GM13976 (cell line): ENCODE data around the gene FICD.

Experiments
- DNase-seq: peaks from one replicate; pipeline ENCODE4 v3.0.0; 2012; ENCODE audit warnings: low spot score
- CTCF ChIP-seq: IDR thresholded peaks from 2 replicates; pipeline ENCODE4 v1.5.1; 2012; ENCODE audit warnings: borderline replicate concordance, mild to moderate bottlenecking; ENCODE audit not compliant: insufficient read depth; ENCODE audit errors: extremely low read depth, missing control alignments, control extremely low read depth
- in situ Hi-C: fragments of 300-500 bp; cut with MboI; formaldehyde crosslinking; loops from one replicate; pipeline ENCODE4 v1.12.0; 2022; ENCODE audit warnings: low sequenced_read_pairs, mixed read lengths, inconsistent platforms; ENCODE audit not compliant: unreplicated experiment

FICD gene

GRCh38 chr12:108561852-108562347 lies 46.8 kb downstream of the FICD start:
- in situ Hi-C loops, result loop anchor here (10.0 to 25.0 kb wide), 2 partner anchors 243 to 525 kb away; partner anchors contain the start of genes ALKBH2 and UNG
- no peak for TF ChIP-seq CTCF
- no peak for DNase-seq

DNA sequence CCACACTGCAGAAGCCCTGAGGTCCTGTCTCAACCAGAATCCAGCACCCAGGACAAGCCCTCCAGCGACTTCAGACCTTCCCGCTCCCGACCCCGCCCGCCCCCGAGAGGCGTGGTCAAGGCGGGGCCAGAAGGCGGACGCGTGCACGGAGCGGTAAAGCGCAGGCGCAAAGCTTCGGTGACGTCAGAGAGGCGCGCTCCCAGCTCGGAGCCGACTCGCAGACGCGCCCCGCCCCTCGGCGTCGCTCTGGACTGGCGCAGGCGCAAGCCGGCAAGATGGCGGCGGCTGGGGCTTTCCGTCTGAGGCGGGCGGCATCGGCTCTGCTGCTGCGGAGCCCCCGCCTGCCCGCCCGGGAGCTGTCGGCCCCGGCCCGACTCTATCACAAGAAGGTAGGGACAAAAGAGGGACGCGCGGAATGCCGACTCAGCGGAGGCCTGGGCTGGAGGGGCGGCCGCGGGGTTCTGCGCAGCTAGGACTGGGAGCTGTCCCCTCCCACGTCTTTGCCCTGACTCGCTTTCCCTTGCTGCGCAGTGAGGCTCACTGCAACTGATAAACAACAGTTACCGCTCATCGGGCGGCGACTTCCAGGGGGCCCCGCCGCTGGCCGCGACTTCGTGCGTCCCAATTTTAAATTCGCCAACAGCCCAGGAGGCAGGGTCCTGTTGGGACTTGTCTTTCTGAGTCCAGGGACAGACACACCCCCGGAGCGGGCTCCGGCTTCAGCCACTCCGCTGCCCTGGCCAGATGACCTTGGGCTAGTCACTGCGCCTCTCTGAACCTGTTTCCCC lies 47.5 kb downstream of the FICD start, which contains the start of gene ISCU:
ISCU (plus strand) TSS at position 249 of the 788 bp plus-strand sequence; CDS start at position 276, 27 bp downstream.
- no peak for TF ChIP-seq CTCF
- in situ Hi-C loops, result loop anchor here (10.0 to 25.0 kb wide), 2 partner anchors 242 to 525 kb away; partner anchors contain the start of genes ALKBH2 and UNG
- peak; percentile 98 for DNase-seq

- peak; percentile 78 for DNase-seq
- in situ Hi-C loops, result loop anchor here (10.0 to 25.0 kb wide), 2 partner anchors 242 to 524 kb away; partner anchors contain the start of genes ALKBH2 and UNG
- peak; percentile 89 for TF ChIP-seq CTCF
These were observed 48.2 kb downstream of the FICD start for GRCh38 chr12:108563136-108563803.

- in situ Hi-C loops, result loop anchor here (10.0 to 25.0 kb wide), 2 partner anchors 241 to 524 kb away; partner anchors contain the start of genes ALKBH2 and UNG
- TF ChIP-seq CTCF, result no peak
- DNase-seq, result no peak
These were observed 48.7 kb downstream of the FICD start for GRCh38 chr12:108563804-108564151.

DNA sequence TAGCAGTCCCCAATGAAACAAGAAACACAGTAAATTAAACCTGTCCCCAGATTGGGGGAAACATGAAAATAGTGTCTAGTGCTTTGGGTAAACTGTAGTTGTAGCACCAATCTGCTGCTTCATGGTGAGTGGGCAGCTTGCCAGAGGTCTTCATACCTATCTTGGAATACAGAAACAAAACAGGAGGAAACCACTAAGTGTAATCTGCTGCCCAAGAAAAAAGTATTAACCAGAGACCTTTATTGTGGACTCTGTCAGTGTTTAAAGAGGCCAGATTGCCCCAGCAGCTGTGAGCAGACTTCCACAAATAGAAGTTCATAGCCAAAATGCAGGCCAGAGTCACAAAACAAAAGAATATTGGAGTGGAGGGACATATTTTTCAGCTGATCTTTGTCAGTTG lies 49.6 kb downstream of the FICD start:
- TF ChIP-seq CTCF, result no peak
- in situ Hi-C loops, result loop anchor here (5.0 to 25.0 kb wide), 3 partner anchors 53 to 523 kb away; partner anchors contain the start of genes ALKBH2 and UNG
- DNase-seq, result no peak

DNA sequence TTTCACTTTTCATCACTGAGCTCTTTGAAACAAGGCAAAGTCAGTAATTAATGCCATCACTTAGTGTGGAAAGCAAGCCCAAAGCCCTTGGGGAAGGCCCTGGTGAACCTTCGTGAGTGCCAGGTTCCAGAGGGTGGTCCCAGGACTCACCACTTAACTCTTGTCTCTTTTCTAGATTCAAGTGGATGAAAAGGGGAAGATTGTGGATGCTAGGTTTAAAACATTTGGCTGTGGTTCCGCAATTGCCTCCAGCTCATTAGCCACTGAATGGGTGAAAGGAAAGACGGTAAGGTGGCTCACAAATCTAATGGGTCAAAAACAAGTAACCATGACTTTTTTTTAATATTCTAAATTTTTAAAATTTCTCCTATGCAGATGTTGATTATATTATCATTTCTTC lies 50.1 kb downstream of the FICD start:
- no peak for DNase-seq
- no peak for TF ChIP-seq CTCF
- in situ Hi-C loops, result loop anchor here (5.0 to 25.0 kb wide), 3 partner anchors 52 to 522 kb away; partner anchors contain the start of genes ALKBH2 and UNG
